CD4-positive, alpha-beta T cell treated with Interleukin-6 at 100 ng/mL for 8 hours (primary cell): Measurements from ENCODE around the gene LTO1.
"Not testable (repeated sequence)": the region's sequence is repeated elsewhere in the genome, so short reads cannot be mapped to it uniquely, and the experiment has no call there.

Experiments used
- DNase-seq: peaks from one replicate; pipeline ENCODE4 v3.0.0-alpha.2; 2020; ENCODE audit warnings: mixed read lengths, low spot score

Gene LTO1

GRCh38 chr11:69700278-69701140 lies 25.4 kb upstream of the LTO1 start:
- DNase-seq: no peak

DNA sequence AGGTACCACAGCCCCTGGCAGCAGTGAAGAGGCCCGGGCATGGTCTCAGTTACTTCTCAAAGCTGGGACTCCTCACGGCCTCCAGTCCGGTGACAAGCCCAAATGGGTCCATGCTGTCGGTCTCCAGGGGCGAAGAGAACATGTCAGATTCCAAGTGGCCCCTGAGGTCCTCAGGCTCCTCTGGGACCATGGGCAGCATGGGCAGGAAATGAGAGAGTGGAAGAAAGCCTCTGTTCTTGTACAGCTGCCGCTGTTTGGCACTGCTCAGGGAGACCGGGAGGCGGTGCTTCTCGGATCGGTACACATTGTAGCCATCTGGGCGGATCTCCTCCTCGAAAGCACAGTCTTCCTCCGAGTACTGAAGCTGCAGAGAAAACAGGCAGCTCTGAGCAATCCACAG lies 24.1 kb upstream of the LTO1 start:
- DNase-seq: no peak

DNA sequence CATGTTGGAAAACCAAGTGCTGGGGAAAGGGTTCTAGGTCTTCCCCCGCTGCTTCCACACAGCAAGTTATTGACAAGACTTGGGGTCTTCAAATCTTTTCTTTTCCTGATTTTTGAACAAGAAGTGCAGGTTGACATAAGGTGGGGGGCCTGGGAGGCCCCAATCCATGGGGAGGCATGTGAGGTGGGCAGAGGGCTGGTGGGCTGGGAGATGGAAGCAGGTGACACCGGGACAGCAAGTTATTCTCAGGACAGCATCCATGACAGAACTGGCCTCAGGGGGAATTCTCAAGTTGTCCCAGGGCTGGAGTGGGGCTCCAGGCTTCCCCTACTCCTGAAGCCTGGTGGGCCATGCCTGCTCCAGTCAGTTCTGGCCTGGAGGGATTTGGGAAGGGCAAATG lies 23.2 kb upstream of the LTO1 start:
- DNase-seq: no peak

DNA sequence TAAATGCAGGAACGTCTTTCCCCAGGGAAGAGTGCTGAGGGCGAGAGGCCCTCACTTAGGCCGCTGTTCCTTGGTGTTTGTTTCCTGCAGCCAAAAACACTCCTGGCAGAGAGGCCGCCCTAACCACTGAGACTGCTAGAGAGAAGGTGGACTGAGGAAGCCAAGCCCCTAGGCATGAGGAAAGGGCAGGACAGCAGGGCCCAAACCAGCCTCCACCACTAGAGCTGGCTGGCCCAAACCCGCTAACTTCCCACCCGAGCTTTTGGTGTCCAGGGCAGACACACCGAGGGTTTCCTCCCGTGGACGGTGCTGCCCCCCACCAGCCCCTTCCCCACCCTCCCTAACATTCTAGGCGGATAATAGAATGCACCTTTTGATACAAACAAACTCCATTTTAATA lies 22.7 kb upstream of the LTO1 start:
- DNase-seq: no peak

GRCh38 chr11:69697469-69697843 lies 22.3 kb upstream of the LTO1 start:
- DNase-seq: no peak

GRCh38 chr11:69696749-69697468 lies 21.8 kb upstream of the LTO1 start:
- DNase-seq: no peak

- DNase-seq: not testable (repeated sequence)
Measured at GRCh38 chr11:69695995-69696394, 20.8 kb upstream of the LTO1 start.

- DNase-seq: no peak
Measured at GRCh38 chr11:69695581-69695980, 20.4 kb upstream of the LTO1 start.

GRCh38 chr11:69694781-69695180 lies 19.6 kb upstream of the LTO1 start:
- DNase-seq: no peak

DNA sequence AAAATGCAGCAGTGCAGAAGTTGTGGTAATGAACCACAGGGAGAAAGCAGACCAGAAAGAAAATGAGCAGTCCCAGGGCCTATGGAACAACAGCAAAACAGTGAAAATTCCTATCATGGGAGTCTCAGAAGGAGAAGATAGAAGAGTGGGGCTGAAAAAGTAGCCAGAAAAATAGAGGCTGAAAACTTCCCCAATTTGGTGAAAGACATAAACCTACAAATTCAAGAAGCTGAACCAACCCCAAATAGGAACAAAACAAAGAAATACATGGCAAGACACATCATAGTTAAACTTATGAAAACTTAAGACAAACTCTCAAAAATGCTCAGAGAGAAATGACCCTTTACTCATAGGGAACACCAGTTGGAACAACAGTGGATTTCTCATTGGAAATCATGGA lies 17.3 kb upstream of the LTO1 start:
- DNase-seq: no peak

- DNase-seq: no peak
Measured at GRCh38 chr11:69691463-69691862, 16.3 kb upstream of the LTO1 start.

- no peak for DNase-seq
Measured at GRCh38 chr11:69689484-69690319, 14.5 kb upstream of the LTO1 start.

DNA sequence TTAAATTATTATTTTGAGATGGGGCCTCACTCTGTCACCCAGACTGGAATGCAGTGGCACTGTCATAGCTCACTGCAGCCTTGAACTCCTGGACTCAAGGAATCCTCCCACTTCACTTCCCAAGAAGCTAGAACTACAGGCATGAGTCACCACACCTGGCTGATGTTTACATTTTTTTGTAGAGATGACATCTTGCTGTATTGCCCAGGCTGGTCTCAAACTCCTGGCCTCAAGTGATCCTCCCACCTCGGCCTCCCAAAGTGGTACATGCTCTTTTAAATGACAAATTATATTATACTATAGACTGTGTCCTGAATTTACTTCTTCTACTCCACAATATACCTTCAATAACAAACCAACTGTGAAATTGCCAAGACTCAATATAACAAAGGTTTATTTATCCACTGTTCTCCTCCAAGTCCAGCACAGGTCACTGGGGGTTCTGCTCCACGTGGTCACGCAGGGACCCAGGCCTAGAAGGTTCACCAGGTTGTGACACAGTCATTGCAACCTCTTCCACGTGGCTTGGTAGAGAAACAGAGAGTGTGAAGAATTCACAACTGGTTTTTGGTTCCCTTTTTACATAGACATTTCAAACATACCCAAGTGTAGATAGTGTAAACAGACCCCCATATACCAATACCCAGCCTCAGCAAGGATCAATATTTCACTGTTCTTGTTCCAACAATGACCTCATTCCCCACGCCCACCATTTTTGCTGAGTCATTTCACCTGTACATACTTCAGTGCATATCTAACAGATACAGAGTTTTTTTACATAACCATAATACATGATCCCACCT lies 13.0 kb upstream of the LTO1 start:
- not testable (repeated sequence) for DNase-seq

GRCh38 chr11:69686856-69687255 lies 11.7 kb upstream of the LTO1 start:
- DNase-seq: no peak

DNA sequence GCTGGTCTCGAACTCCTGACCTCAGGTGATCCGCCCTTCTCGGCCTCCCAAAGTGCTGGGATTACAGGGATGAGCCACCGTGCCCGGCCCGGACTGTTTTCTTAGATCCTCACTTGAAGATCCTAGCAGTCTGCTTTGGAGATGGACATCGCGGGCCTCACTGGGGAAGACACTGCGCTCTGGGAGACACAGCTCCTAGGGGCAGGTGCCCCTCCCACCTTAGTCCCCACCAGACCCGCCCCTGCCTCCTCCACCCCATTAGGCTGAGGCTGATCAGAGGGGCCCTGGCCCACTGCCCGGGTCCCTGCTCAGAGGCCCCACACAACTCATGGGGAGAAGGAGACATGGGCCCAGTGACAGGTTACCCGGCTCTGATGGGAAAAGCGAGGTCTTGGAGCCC lies 11.3 kb upstream of the LTO1 start:
- DNase-seq: no peak

- DNase-seq: no peak
Measured at GRCh38 chr11:69685348-69685747, 10.2 kb upstream of the LTO1 start.

DNA sequence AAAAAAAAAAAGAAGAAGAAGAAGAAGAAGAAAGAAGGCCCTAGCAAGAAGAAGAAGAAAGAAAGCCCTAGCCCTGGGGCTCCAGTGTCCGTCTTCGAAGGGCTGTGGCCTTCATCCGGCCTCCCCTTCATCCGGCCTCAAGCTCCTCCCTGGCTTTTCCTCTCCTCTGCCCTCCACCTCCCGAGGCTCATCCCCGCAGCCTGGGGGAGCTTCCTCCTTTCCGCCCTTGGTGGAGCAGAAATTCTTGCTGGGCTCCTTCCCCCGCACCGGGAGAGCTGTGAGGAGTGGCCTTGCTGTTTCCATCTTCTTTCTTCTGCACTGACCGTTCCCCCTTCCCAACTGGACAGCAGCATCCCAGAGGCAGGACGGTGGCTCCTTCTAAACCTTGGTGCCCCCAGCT lies 9.5 kb upstream of the LTO1 start:
- DNase-seq: no peak

- no peak for DNase-seq
Measured at GRCh38 chr11:69683764-69684333, 8.7 kb upstream of the LTO1 start.

GRCh38 chr11:69682681-69683326 lies 7.7 kb upstream of the LTO1 start:
- no peak for DNase-seq

GRCh38 chr11:69682221-69682620 lies 7.1 kb upstream of the LTO1 start:
- no peak for DNase-seq

DNA sequence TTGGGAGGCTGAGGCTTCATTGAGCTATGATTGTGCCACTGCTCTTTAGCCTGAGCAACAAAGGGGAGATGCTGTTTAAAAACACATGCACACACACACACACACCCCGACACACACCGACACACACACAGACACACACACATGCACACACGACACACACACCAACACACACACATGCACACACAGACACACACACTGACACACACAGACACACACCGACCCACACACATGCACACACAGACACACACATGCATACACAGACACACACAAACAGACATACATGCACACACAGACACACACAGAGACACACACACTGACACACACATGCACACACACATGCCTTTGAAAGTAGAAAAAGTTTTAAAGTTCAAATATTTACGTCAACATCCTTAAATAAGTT lies 5.5 kb upstream of the LTO1 start:
- no peak for DNase-seq
